ENCODE data around the gene PNKP.

Gene PNKP

DNA sequence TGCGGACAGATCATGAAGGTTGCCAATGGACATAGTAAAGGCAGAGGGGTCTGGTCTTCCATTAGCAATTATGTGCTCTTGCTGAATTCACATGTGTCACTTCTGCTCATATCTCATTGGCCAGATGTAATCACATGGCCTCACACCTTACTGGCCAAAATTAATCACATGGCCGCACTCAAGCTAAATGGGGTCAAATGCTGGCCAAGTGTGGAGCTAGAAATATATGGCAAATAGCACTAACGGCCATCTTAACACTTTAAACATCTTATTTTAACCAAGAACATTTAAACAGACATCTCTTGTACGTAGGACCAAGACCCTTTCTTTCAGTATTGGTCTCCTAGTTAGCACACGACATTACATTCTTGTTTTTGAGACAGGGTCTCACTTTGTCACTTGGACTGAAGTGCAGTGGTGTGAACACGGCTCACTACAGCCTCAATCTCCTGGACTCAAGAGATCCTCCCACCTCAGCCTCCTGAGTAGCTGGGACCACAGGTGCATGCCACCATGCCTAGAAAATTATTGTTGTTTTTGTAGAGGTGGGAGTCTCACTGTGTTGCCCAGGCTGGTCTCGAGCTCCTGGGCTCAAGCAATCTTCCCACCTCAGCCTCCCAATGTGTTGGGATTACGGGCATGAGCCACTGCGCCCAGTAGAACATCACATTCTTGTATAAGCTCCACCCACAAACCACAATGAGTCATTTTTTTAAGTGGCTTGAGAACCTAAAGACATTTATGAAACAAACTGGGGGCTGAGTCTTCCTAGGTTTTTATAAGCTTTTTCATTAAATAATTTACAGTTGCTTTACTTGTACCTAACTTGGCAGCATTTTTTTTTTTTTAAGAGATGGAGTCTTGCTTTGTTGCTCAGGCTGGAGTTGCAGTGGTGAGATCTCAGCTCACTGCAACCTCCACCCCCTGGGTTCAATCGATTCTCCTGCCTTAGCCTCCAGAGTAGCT, 19.4 kb downstream of the PNKP start:
- DNase-seq (ENCODE audit: low read depth in 2 of 2), result no peak

DNA sequence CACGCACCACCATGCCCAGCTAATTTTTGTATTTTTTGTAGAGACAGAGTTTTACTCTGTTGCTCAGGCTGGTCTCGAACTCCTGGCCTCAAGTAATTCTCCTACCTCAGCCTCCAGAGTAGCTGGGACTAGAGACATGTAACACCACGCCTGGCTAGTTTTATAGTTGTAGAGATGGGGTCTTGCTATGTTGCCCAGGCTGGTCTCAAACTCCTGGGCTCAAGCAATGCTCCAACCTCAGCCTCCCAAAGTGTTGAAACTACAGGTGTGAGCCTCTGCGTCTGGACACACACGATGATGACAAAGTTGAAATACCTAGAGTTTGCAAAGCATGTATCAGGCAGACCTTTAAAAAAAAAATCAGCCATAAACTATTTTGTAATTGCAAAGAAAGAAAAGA, 21.0 kb downstream of the PNKP start:
- DNase-seq (ENCODE audit: low read depth in 2 of 2), result no peak

DNA sequence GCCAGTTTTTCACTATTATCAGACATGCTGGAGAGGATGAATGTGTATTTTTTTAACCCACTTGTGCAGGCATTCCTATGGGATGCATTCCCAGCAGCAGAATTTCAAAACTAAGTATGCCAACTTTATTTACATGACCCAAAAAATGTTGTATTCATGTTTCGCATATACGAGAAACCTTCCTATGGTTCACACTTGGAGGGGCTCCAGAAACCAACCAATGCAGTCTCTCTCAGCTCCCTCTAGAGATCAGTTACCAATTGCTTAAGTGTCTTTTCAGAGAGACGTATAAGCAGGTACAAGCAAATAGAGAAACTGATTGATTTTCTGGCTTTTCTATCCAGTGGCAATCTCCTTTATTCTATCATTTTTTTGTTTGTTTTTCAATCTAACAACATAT, 22.0 kb downstream of the PNKP start:
- DNase-seq (ENCODE audit: low read depth in 2 of 2), result no peak

DNA sequence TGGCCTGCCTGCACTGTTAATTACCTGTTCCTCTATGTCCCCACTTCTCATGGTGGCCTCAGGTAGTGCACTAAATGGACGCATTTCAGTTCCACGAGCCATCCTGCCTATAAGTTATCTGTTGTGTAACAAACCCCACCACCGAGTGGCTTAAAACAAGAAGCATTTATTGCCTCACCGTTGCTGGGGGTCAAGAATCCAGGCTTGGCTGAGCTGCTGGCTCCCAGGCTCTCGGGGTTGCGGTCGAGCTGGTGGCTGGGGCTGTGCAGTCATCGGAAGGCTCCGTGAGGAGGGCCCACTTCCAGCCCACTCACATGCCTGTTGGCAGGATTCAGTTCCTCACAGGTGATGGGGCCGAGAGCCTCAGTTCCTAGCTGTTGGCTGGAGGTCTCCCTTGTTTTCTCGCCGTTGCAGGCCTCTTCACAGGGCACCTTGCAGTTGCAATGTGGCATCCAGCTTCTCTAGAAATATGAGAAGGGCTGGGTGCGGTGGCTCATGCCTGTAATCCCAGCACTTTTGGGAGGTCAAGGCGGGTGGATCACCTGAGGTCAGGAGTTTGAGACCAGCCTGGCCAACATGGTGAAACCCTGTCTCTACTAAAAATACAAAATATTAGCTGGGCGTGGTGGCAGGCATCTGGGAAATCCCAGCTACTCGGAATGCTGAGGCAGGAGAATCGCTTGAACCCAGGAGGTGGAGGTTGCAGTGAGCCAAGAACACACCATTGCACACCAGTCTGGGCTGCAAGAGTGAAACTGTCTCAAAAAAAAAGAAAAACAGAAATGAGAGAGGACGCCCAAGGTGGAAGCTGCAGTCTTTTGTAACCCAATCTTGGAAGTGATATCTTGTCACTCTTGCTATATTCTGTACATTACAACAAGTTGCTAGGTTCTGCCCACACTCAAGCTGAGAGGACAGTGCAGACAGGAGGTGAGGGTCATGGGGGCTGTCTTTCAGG, 23.0 kb downstream of the PNKP start:
- DNase-seq (ENCODE audit: low read depth in 2 of 2), result no peak

DNA sequence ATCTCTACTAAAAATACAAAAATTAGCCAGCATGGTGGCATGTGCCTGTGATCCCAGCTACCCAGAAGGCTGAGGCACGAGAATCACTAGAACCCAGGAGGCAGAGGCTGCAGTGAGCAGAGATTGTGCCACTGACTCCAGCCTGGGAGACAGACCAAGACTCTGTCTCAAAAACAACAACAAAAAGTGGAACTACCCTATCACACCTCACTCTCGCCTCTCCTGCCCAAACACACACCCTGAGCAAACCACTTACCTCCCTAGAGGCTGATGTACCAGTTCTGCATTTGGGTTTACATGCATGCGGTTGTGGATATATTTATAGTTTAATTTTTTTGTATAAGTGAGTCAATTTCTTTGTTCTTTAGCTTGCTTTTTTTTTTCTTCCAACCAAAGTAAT, 24.1 kb downstream of the PNKP start:
- no peak for DNase-seq (ENCODE audit: low read depth in 2 of 2)

DNA sequence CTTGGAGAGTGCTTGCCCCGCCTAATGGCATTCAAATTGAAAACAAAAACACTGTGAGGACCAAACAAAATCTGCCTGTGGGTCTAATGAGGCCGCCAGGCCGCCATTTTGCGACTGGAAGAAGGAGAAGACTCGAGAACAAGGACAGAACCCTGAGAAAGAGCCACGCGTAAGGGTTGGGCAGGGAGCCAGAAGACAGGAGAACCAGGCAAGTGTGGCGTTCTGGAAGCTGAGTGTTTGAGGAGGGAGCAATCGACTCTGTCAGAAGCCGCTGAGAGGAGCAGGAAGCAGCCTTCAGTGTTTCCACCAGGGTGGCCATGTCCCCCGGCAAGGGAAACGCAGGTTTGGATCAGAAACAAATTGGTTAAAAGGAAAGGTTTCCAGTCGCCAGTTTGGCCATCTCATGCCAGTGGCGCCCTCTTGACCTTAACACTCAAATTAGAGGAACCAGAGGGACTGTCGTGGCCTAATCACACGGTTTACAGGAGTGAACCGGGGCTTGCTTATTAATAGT, 26.6 kb downstream of the PNKP start:
- no peak for DNase-seq (ENCODE audit: low read depth in 2 of 2)

DNA sequence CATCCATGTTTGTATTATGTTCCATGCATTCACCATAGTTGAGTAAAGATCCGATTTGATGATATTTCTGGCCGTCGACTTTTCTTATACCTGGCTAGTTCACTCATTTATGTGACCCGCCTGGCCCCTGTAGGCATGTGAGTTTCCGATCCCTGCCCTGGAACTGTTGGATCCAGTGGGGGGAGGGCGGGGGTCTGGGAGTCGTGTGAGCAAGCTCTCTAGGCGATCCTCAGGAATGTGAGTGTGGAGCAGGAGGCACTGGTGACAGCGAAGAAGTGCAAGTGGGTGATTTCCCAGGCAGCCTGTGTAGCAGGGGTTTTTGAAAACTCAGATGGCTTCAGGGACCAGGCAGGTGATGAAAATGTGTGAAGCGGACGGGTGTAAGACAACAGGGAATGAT, 27.1 kb downstream of the PNKP start:
- DNase-seq (ENCODE audit: low read depth in 2 of 2), result no peak

DNA sequence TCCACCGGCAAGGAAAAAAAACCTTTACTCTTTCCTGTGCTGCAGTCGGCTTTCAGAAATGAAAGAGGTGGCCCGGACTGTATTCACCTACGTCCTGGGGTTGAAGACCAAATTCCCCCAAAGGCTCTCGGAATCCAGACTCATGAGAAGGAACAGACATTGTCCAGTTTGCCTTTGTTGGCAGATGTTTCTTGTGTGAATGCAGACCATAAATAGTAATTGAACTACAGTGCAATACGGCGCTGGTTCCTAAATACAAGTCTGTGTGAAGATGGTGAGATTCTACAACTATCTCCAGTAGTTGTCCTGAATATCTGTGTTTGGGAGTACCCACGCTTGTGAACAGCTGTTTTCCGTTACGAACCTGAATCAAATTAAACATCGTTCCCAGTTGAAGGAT, 27.7 kb downstream of the PNKP start:
- DNase-seq (ENCODE audit: low read depth in 2 of 2), result no peak

DNA sequence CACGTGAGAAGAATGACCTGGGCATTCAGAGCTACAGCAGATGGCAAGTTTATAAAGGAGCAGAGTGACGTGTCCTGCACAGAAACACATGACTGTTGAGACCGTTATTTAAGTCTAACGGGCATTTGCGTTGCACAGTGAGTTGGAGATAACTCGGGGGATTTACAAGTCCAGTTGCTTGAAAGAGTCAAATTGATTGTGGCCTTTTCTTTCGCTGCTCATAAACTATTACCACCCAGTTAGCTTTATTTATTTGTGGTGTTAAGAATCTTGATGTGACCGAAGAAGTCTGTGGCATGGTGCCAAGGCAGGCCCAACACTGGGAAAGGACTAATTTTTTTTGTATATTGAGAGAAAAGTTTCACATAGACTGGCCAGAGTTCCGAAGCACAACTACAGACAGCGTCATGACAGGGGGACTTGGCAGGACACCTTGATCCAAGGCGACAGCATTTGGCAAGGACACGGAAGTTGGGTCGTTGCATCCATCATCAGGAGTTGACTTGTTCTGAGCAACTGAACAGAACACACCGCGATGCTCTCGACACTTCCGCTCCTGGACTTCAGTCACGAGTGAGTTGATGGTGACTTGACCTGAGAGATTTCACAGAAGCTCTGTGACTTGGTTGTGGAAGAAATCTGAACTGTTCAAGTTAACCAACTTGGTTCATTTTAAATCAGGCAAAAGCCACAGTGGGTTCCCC, 28.3 kb downstream of the PNKP start:
- no peak for DNase-seq (ENCODE audit: low read depth in 2 of 2)

DNA sequence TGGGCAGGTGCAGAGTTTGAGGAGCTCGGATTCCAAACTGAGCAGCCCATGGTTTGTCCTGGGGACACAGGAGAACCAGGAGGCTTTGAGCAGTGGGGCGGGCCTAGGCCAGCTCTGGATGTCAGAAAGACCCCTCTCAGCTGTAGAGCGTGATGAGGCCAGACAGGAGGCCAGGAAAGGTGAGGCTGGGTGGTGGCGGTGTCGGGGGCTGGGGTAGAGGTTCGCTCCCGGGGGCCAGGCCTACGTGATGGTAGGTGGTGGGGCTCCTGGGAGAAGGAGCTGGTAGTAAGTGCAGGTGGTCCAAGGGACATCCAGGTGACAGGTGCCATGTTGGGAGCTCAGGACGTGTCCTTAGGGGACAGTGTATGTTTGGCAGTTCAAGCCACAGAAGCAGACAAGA, 30.0 kb downstream of the PNKP start:
- no peak for DNase-seq (ENCODE audit: low read depth in 2 of 2)

DNA sequence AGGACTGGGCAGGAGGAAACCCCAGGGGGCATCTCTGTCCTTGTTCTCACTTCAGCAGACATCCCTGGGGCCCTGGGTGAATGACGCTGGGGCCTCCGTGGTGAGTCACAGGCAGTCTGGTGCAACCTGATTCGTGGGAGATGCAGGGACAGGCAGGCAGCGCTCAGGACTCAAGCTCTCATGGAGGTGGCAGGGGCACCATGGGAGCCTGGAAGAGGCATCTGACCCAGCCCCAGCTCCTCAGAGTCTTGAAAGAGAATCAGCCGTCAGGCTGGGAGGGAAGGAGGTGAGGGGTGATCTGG, 30.4 kb downstream of the PNKP start:
- no peak for DNase-seq (ENCODE audit: low read depth in 2 of 2)

DNA sequence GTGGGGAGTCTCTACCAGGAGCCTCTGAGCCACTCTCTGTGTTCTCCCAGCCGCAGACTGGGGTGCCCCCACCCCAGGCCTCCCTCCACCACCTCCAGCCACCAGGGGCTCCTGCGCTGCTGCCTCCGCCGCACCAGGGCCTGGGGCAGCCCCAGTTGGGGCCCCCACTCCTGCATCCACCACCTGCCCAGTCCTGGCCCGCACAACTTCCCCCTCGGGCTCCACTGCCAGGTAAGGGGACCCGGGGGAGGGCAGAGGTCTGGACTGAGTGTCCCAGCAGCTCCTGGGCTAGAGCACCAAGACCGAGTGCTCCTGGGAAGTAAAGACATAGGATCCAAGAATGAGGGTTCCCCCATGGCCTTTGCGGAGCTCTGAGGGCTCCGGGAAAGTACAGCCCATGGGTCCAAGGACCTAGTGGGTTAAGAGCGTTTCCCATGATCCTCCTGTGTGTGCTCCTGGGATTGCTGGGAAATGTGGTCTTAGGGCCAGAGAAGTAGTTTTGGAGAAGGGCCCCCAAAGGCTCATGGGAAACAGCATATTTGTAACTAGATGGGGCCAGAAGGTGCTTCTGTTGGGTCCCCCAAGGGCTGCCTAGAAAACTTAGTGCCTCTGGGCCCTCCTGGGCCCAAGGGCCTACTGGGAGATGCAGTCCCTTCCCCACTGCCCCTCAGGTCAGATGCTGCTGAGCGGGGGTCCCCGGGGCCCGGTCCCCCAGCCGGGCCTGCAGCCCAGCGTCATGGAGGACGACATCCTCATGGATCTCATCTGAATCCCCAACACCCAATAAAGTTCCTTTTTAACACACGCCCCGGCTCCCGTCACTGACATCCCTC, 31.0 kb downstream of the PNKP start:
- DNase-seq (ENCODE audit: low read depth in 2 of 2), result no peak

DNA sequence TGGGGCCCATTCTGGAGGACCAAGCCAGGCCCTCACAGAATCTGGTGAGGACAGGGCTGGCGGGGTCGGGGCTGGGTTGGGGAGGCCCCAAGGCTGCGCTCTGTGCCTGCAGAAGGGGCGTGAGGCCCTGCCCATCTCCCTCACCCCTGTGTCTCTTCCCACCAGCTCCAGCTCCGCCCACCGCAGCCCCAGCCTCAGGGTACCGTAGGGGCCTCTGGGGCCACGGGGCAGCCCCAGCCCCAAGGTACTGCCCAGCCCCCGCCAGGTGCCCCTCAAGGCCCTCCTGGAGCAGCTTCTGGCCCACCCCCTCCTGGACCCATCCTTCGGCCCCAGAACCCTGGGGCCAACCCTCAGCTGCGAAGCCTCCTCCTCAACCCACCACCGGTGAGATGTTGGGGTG, 31.8 kb downstream of the PNKP start:
- no peak for DNase-seq (ENCODE audit: low read depth in 2 of 2)

DNA sequence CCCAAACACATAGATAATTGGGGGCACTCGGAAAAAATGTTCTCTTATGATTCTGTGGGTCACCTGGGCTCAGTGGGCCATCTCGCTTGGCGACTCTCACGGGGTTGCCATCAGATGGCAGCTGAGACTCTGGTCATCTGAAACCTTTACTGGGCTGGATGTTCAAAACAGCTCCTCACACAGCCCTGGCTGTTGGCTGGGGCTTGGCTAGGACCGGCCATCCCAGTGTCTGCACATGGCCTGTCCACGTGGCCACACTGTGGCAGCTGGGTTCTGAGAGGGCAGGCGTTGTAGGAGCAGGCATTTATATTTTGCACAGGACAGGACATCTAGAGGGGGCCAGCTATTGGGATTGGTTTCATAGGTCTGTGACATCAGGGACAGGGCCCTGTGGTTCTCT, 33.8 kb downstream of the PNKP start:
- DNase-seq (ENCODE audit: low read depth in 2 of 2), result no peak

DNA sequence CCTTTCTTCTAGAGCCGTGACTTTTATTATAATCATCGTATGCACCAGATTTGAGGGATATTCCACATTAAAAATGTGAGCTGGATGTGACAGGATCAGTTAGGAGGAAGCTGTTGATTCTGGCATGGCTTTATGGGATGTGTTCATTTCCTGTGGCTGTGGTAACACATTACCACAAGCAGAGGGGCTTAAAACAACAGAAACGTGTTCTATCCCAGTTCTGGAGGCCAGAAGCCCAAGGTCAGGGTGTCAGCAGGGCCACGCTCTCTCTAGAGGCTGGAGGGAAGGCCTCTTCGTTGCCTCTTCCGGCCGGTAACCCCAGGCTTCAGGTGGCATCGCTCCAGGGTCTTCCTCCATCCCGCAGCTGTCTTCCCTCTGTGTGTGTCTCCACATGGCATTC, 34.8 kb downstream of the PNKP start:
- no peak for DNase-seq (ENCODE audit: low read depth in 2 of 2)

DNA sequence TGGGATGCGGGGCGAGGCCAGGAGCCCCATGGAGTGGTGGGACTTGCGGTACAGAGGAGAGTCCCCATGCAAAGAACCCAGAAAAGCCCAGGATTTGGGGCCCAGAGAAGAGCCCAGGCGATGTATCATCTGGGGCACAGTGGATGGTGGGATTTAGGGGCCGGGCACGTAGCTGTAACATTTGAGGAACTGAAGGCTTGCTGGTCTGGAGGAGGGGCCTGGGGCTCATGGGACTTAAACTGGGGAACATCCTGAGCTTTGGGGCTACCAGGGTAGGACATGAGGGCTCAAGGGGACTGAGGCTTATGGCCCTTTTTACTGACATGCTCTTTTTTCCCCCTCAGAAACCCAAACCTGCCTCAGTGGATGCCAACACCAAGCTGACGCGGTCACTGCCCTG, 35.8 kb downstream of the PNKP start:
- no peak for DNase-seq (ENCODE audit: low read depth in 2 of 2)

DNA sequence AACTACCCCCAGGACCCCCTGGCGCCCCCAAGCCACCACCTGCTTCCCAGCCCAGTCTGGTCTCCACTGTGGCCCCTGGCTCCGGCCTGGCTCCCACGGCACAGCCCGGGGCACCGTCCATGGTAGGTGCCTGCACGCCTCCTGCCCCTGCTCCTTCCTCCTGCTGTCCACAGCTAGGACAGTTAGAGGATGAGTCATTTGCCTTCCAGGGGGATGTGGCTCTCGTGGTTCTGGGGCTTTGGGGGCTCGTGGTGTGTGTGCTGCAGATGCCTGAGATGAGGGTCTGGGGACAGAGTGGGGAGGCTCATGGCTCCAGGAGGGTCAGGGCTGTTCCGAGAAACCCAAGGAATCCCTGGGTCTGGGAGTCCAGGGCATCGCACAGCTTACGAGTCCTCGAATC, 36.6 kb downstream of the PNKP start:
- no peak for DNase-seq (ENCODE audit: low read depth in 2 of 2)

DNA sequence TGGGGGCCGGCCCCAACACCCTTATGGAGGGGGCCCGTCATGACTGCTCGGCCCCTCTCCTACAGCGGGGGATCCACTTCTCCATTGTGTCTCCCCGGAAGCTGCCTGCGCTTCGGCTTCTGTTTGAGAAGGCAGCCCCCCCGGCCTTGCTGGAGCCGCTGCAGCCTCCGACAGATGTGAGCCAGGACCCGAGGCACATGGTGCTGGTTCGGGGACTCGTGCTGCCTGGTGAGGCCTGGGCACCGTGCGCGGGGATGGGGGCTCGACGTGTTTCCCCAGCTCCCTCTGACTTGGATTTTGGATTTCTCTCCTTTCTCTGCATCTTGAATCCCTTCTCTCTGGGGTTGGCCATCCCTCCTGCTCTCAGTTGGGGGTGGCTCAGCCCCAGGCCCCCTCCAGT, 37.7 kb downstream of the PNKP start:
- DNase-seq (ENCODE audit: low read depth in 2 of 2), result no peak

DNA sequence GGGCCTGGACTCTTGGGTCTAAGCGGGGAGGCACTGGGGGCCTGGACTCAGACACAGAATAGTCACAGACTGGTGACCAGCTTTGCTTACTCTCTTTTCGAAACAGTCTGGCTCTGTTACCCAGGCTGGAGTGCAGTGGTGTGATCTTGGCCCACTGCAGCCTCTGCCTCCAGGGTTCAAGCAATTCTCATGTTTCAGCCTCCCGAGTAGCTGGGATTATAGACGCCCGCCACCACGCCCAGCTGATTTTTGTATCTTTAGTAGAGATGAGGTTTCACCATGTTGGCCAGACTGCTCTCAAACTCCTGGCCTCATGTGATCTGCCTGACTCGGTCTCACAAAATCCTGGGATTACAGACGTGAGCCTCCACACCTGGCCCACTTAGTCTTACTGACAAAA, 38.2 kb downstream of the PNKP start:
- no peak for DNase-seq (ENCODE audit: low read depth in 2 of 2)

DNA sequence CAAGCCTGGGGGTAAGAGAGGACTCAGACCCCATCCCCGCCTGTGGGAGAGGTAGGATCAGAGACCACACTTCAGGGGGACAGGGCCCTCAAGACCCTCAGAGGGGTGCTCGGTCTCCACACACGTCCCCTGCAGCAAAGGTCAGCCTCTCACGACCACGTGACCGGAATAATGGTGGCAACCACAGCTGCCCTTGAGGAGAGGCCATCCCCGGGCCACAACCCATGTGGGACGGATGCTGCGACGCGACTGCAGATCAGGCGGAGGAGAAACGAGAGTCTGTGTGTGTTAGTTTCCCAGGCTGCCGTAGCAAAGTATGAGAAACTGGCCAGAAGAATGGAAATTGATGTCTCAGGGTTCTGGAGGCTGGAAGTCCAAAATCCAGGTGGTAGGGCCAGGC, 40.3 kb downstream of the PNKP start:
- DNase-seq (ENCODE audit: low read depth in 2 of 2), result no peak

DNA sequence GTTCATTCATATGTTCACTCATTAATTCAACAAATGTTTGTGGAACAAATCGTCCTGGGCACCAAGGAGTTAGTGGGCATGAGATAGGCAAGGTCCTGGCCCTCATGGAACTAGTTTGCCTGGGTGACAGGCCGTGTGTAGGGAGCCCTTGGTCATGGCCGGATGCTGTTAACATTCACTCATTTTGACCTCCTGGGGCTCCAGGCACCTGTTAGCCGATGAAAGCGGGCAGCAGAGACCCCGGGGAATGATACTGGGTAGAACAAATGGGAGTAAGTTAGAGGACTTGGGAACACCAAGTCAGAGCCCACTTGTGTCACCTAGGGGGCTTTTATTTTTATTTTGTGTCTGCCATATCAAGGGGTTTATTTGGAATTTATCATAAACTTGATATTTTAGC, 42.7 kb downstream of the PNKP start:
- DNase-seq (ENCODE audit: low read depth in 2 of 2), result no peak
